ENCODE measurements around the gene ASCC2. TPM values are rescaled to one million over a fixed set of nuclear protein-coding genes. Genes with fewer than 3 reads are reported as not detected.

The ASCC2 gene
- total RNA-seq, 1 experiment from 2014 or later, result 43.3 TPM

GRCh38 chr22:29821291-29822016 lies 16.6 kb downstream of the ASCC2 start:
- TF ChIP-seq CTCF (conservative IDR thresholded peaks at IDR 0.05) (no peak), EZH2 (IDR thresholded peaks at IDR 0.05; ENCODE audit: low read depth) (no peak)
- Histone ChIP-seq H3K9me2 (ENCODE audit: insufficient read depth) (no peaks in the 10 kb centered on the region), H3K9me3 (ENCODE audit: insufficient read depth, low read depth) (no peaks in the 10 kb centered on the region), H3K4me3 (no peak overlapping the region), H3K4me2 (no peak overlapping the region; the same call in 1 of the 2 replicates), H3F3A (ENCODE audit: insufficient read depth, low read depth) (peaks cover 37% of the 10 kb centered on the region), H3K27ac (peak overlapping the region; percentile 60), H2AFZ (no peak overlapping the region), H3K27me3 (ENCODE audit: insufficient read depth, low read depth) (no peaks in the 10 kb centered on the region), H3K4me1 (replicated peaks; ENCODE audit: insufficient read depth) (peaks cover 25% of the 10 kb centered on the region), H3K36me3 (ENCODE audit: low read depth) (peaks cover 11% of the 10 kb centered on the region), H4K20me1 (ENCODE audit: insufficient read depth) (no peaks in the 10 kb centered on the region), H3K79me2 (ENCODE audit: low read depth) (no peaks in the 10 kb centered on the region)
- POLR2A ChIA-PET (ENCODE audit: unreplicated experiment), result interaction anchor here (0.5 to 0.7 kb wide), 4 partner anchors 40 to 549 kb away, joined by 3 to 7 read pairs (median 6); no protein-coding TSS in a partner anchor
- CTCF ChIA-PET, result interaction anchor here (0.5 to 0.6 kb wide), 4 partner anchors 48 to 161 kb away, joined by 3 to 6 read pairs (median 4); no protein-coding TSS in a partner anchor
- intact Hi-C loops (cut with micrococcal nuclease; ENCODE audit: unreplicated experiment), result loop anchor here (1.0 to 5.0 kb wide), 8 partner anchors 17 to 240 kb away; partner anchors contain the start of genes ASCC2, NIPSNAP1, UQCR10 and ZMAT5
- peak; percentile 86 to 100 for DNase-seq
- BruUV-seq (replicated peaks), result no TSS peak

GRCh38 chr22:29820961-29821290 lies 17.1 kb downstream of the ASCC2 start:
- POLR2A ChIA-PET (ENCODE audit: unreplicated experiment), result interaction anchor here (0.6 to 0.7 kb wide), 3 partner anchors 40 to 548 kb away, joined by 3 to 7 read pairs (median 4); no protein-coding TSS in a partner anchor

GRCh38 chr22:29819501-29819900 lies 18.6 kb downstream of the ASCC2 start:
- no peak overlapping the region for H3K4me2 ChIP-seq
- no peak for DNase-seq
- no peaks in the 10 kb centered on the region for H3K9me3 ChIP-seq (ENCODE audit: insufficient read depth, low read depth)
- H3K4me3 ChIP-seq, result no peak overlapping the region
- intact Hi-C loops (cut with micrococcal nuclease; ENCODE audit: unreplicated experiment), result no loop called here
- peaks cover 49% of the 10 kb centered on the region for H3F3A ChIP-seq (ENCODE audit: insufficient read depth, low read depth)
- ChIA-PET POLR2A (ENCODE audit: unreplicated experiment) (no interaction called here), CTCF (no interaction called here)
- H3K36me3 ChIP-seq (ENCODE audit: low read depth), result peaks cover 11% of the 10 kb centered on the region
- H2AFZ ChIP-seq, result no peak overlapping the region
- no TSS peak for BruUV-seq (replicated peaks)
- H4K20me1 ChIP-seq (ENCODE audit: insufficient read depth), result no peaks in the 10 kb centered on the region
- H3K79me2 ChIP-seq (ENCODE audit: low read depth), result no peaks in the 10 kb centered on the region
- H3K4me1 ChIP-seq (replicated peaks; ENCODE audit: insufficient read depth), result peaks cover 44% of the 10 kb centered on the region
- no peaks in the 10 kb centered on the region for H3K27me3 ChIP-seq (ENCODE audit: insufficient read depth, low read depth)
- H3K27ac ChIP-seq, result no peak overlapping the region
- H3K9me2 ChIP-seq (ENCODE audit: insufficient read depth), result no peaks in the 10 kb centered on the region
- TF ChIP-seq EZH2 (IDR thresholded peaks at IDR 0.05; ENCODE audit: low read depth), result no peak
- no peak for TF ChIP-seq CTCF (conservative IDR thresholded peaks at IDR 0.05)

More at GRCh38 chr22:29820961-29821290, 17.1 kb downstream of the ASCC2 start:
- peaks cover 30% of the 10 kb centered on the region for H3K4me1 ChIP-seq (replicated peaks; ENCODE audit: insufficient read depth)
- no peaks in the 10 kb centered on the region for H4K20me1 ChIP-seq (ENCODE audit: insufficient read depth)
- peak overlapping the region; percentile 60 for H3K27ac ChIP-seq
- peaks cover 37% of the 10 kb centered on the region for H3F3A ChIP-seq (ENCODE audit: insufficient read depth, low read depth)
- H3K79me2 ChIP-seq (ENCODE audit: low read depth), result no peaks in the 10 kb centered on the region
- DNase-seq, result no peak
- peaks cover 11% of the 10 kb centered on the region for H3K36me3 ChIP-seq (ENCODE audit: low read depth)
- H3K4me2 ChIP-seq, result no peak overlapping the region; the same call in 1 of the 2 replicates
- TF ChIP-seq CTCF (conservative IDR thresholded peaks at IDR 0.05) (no peak), EZH2 (IDR thresholded peaks at IDR 0.05; ENCODE audit: low read depth) (no peak)
- H3K27me3 ChIP-seq (ENCODE audit: insufficient read depth, low read depth), result no peaks in the 10 kb centered on the region
- CTCF ChIA-PET, result interaction anchor here (0.5 to 0.6 kb wide), 3 partner anchors 48 to 118 kb away, joined by 3 to 6 read pairs (median 3); no protein-coding TSS in a partner anchor
- BruUV-seq (replicated peaks), result no TSS peak
- no peaks in the 10 kb centered on the region for H3K9me2 ChIP-seq (ENCODE audit: insufficient read depth)
- H3K4me3 ChIP-seq, result no peak overlapping the region
- H3K9me3 ChIP-seq (ENCODE audit: insufficient read depth, low read depth), result no peaks in the 10 kb centered on the region
- H2AFZ ChIP-seq, result no peak overlapping the region
- intact Hi-C loops (cut with micrococcal nuclease; ENCODE audit: unreplicated experiment), result loop anchor here (1.0 to 5.0 kb wide), 8 partner anchors 18 to 240 kb away; partner anchors contain the start of genes ASCC2, NIPSNAP1, UQCR10 and ZMAT5

Measured in PC-9 (cell line).